ENCODE results near the gene CENPVL2. TPM values are rescaled to one million over a fixed set of nuclear protein-coding genes. Genes with fewer than 3 reads are reported as not detected.
"Not testable (repeated sequence)": the region's sequence is repeated elsewhere in the genome, so short reads cannot be mapped to it uniquely, and the experiment has no call there.

Gene CENPVL2
- total RNA-seq: not detected

DNA sequence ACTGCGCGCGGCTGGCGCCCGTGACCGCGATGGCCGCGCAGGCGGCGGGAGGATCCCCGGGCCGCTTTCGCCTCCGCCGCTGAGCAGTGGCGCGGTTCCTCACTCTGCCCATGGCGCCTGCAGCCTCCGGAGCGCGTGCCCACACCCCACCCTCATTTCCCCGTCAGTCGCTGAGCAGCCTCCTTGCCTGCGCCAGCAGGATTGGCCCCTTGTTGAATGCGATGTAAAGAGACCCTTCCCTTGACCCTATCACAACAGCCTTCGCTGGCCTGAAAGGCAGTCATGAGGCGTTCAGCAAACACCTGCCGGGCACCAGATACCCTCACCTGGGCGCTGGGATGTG lies at the start of gene CENPVL2:
Gene CENPVL2 (minus strand): TSS at position 112 of the 343 bp plus-strand sequence. CDS start 0 bp downstream, at position 112.
- WGBS: no CpG with 5 or more reads among the region's 30 CpGs
- DNase-seq (ENCODE audit: extremely low spot score); H3K36me3 ChIP-seq; H3K4me1 ChIP-seq; intact Hi-C loops (cut with DNase I); H3K9me3 ChIP-seq; H3K27ac ChIP-seq (replicated peaks in 1 of 4); H3K4me3 ChIP-seq; H3K27me3 ChIP-seq: not testable (repeated sequence)

DNA sequence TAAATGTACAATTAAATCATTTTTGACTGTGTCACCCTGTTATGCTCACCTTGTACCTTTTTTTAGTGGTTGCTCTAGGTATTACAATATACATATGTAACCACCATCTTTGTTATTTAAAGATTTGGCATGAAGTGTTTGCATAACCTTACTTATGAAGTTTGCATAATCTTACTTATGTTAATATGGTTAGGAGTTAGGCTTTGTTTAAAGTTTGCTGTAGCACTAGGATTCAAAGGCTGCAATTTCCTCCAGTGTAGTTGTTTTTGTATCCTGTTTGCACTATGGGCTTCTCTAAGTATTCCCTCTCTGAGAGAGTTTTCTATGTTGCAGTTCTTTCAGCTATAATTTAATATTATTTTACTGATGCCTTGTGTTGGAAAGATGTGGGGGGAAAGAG lies 45.6 kb upstream of the CENPVL2 start:
- TF ChIP-seq POLR2A (IDR thresholded peaks at IDR 0.05; ENCODE audit: low read depth) (no peak), CTCF (IDR thresholded peaks at IDR 0.05) (no peak), POLR2AphosphoS5 (IDR thresholded peaks at IDR 0.05) (no peak), EP300 (IDR thresholded peaks at IDR 0.05) (no peak)
- no peaks in the 10 kb centered on the region for H3K4me1 ChIP-seq
- no peaks in the 10 kb centered on the region for H3K36me3 ChIP-seq
- intact Hi-C loops (cut with DNase I): no loop called here
- no peaks in the 10 kb centered on the region for H3K9me3 ChIP-seq
- H3K4me3 ChIP-seq: no peak overlapping the region
- peaks cover 0 to 8% (median 4%) of the 10 kb centered on the region in 4 donors for H3K27me3 ChIP-seq
- DNase-seq (ENCODE audit: extremely low spot score): no peak
- H3K27ac ChIP-seq (replicated peaks in 1 of 4): no peak overlapping the region

- H3K9me3 ChIP-seq; H3K27ac ChIP-seq (replicated peaks in 1 of 4); DNase-seq (ENCODE audit: extremely low spot score); H3K4me3 ChIP-seq; H3K27me3 ChIP-seq; intact Hi-C loops (cut with DNase I); H3K4me1 ChIP-seq; H3K36me3 ChIP-seq: not testable (repeated sequence)
- WGBS: no CpG with 5 or more reads among the region's 18 CpGs
Observed at GRCh38 chrX:51712943-51713647, 30.5 kb upstream of the CENPVL2 start.

DNA sequence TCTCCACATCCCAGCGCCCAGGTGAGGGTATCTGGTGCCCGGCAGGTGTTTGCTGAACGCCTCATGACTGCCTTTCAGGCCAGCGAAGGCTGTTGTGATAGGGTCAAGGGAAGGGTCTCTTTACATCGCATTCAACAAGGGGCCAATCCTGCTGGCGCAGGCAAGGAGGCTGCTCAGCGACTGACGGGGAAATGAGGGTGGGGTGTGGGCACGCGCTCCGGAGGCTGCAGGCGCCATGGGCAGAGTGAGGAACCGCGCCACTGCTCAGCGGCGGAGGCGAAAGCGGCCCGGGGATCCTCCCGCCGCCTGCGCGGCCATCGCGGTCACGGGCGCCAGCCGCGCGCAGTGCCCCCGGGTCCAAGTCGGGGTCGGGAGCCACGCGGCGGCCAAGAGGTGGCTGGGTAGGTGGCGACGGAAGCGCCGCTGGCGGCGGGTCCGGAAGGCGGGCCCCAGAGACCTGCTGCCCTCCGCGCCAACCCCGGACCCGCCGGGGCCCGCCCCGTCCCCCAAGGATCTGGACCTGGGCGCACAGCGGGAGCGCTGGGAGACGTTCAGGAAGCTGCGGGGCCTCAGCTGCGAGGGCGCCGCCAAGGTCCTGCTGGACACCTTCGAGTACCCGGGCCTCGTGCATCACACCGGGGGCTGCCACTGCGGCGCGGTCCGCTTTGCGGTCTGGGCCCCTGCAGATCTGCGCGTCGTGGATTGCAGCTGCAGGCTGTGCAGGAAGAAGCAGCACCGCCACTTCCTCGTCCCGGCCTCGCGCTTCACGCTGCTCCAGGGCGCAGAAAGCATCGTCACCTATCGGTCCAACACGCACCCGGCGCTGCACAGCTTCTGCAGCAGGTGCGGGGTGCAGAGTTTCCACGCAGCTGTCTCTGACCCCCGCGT lies 27.9 kb upstream of the CENPVL2 start, which contains the start of gene CENPVL1:
Gene CENPVL1 (plus strand): TSS at position 236 of the 888 bp plus-strand sequence. CDS start 0 bp downstream, at position 236.
- H3K36me3 ChIP-seq; H3K27me3 ChIP-seq; H3K27ac ChIP-seq (replicated peaks in 1 of 4); H3K9me3 ChIP-seq; intact Hi-C loops (cut with DNase I); H3K4me1 ChIP-seq; DNase-seq (ENCODE audit: extremely low spot score); H3K4me3 ChIP-seq: not testable (repeated sequence)
- WGBS: no CpG with 5 or more reads among the region's 87 CpGs

- Histone ChIP-seq H3K9me3 (no peaks in the 10 kb centered on the region), H3K36me3 (no peaks in the 10 kb centered on the region), H3K4me3 (no peak overlapping the region), H3K4me1 (no peaks in the 10 kb centered on the region), H3K27me3 (no peaks in the 10 kb centered on the region), H3K27ac (replicated peaks in 1 of 4) (no peak overlapping the region)
- no peak for TF ChIP-seq EP300 (IDR thresholded peaks at IDR 0.05)
- no peak for TF ChIP-seq POLR2AphosphoS5 (IDR thresholded peaks at IDR 0.05)
- no peak for TF ChIP-seq CTCF (IDR thresholded peaks at IDR 0.05)
- TF ChIP-seq POLR2A (IDR thresholded peaks at IDR 0.05; ENCODE audit: low read depth): no peak
- WGBS: 87% methylated on average over 8 of the region's 8 CpGs
- intact Hi-C loops (cut with DNase I): no loop called here
- DNase-seq (ENCODE audit: extremely low spot score): no peak
Observed at GRCh38 chrX:51697397-51697796, 14.8 kb upstream of the CENPVL2 start.

DNA sequence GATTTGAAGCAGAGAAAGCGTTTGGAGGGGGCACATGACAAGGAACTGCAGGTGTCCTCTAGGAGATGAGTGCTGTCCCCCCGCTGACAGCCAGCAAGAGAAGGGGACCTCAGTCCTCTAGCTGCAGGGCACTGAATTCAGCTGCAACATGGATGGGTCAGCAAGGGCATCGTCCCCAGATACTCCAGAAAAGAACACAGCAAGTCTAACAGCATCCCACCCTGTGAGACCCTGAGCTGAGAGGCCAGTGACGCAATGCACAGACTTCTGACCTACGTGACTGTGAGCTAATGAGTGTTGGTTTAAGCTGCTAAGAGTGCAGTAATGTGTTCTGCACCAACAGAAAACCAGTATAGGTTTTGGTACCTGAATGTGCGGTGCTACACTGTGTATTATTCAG lies 11.6 kb upstream of the CENPVL2 start:
- H3K9me3 ChIP-seq: no peaks in the 10 kb centered on the region
- no peaks in the 10 kb centered on the region for H3K4me1 ChIP-seq
- TF ChIP-seq POLR2AphosphoS5 (IDR thresholded peaks at IDR 0.05) (no peak), CTCF (IDR thresholded peaks at IDR 0.05) (no peak), POLR2A (IDR thresholded peaks at IDR 0.05; ENCODE audit: low read depth) (no peak), EP300 (IDR thresholded peaks at IDR 0.05) (no peak)
- intact Hi-C loops (cut with DNase I): no loop called here
- 77% methylated on average over 6 of the region's 6 CpGs for WGBS
- H3K27me3 ChIP-seq: no peaks in the 10 kb centered on the region
- DNase-seq (ENCODE audit: extremely low spot score): no peak
- H3K4me3 ChIP-seq: no peak overlapping the region
- H3K27ac ChIP-seq (replicated peaks in 1 of 4): no peak overlapping the region
- no peaks in the 10 kb centered on the region for H3K36me3 ChIP-seq

- H3K27ac ChIP-seq (replicated peaks in 1 of 4); H3K4me3 ChIP-seq; H3K9me3 ChIP-seq; H3K36me3 ChIP-seq; H3K27me3 ChIP-seq; intact Hi-C loops (cut with DNase I); H3K4me1 ChIP-seq; DNase-seq (ENCODE audit: extremely low spot score): not testable (repeated sequence)
- no CpG with 5 or more reads among the region's 88 CpGs for WGBS
Observed at GRCh38 chrX:51681808-51682719, 567 bp downstream of the CENPVL2 start.

GRCh38 chrX:51679689-51680433 lies 2.8 kb downstream of the CENPVL2 start:
- H3K4me1 ChIP-seq; intact Hi-C loops (cut with DNase I); H3K9me3 ChIP-seq; H3K36me3 ChIP-seq; DNase-seq (ENCODE audit: extremely low spot score); H3K27ac ChIP-seq (replicated peaks in 1 of 4); H3K4me3 ChIP-seq; H3K27me3 ChIP-seq: not testable (repeated sequence)
- WGBS: no CpG with 5 or more reads among the region's 18 CpGs
